Activated CD8-positive, alpha-beta memory T cell treated with anti-CD3 and anti-CD28 coated beads, Interleukin-2, amount 50 U/mL, for 24 hours (primary cell): ENCODE results near the gene CNBP.
"Not testable (repeated sequence)": the region's sequence is repeated elsewhere in the genome, so short reads cannot be mapped to it uniquely, and the experiment has no call there.

Experiments used
- DNase-seq: peaks from one replicate; pipeline ENCODE4 v3.0.0-alpha.2; 2020; ENCODE audit errors: extremely low read depth

CNBP gene

GRCh38 chr3:129183569-129184395 is at the start of gene CNBP:
Gene CNBP (minus strand): TSS chr3:129183896. CDS start chr3:129171757, 12,139 bp downstream.
- peak; percentile 68 for DNase-seq

- DNase-seq = no peak
These were observed 47.8 kb upstream of the CNBP start for GRCh38 chr3:129231331-129232119.

- no peak for DNase-seq
These were observed 46.8 kb upstream of the CNBP start for GRCh38 chr3:129230311-129231019.

GRCh38 chr3:129228891-129229585 is 45.3 kb upstream of the CNBP start:
- no peak for DNase-seq

- no peak for DNase-seq
These were observed 42.7 kb upstream of the CNBP start for GRCh38 chr3:129226374-129226773.

- no peak for DNase-seq
These were observed 41.3 kb upstream of the CNBP start for GRCh38 chr3:129224984-129225393.

GRCh38 chr3:129224387-129224786 is 40.7 kb upstream of the CNBP start:
- not testable (repeated sequence) for DNase-seq

GRCh38 chr3:129218742-129219141 is 35.0 kb upstream of the CNBP start:
- DNase-seq = no peak

- DNase-seq = no peak
These were observed 29.5 kb upstream of the CNBP start for GRCh38 chr3:129213238-129213637.

- no peak for DNase-seq
These were observed 28.1 kb upstream of the CNBP start for GRCh38 chr3:129211772-129212171.

- no peak for DNase-seq
These were observed 27.6 kb upstream of the CNBP start for GRCh38 chr3:129211345-129211744.

- no peak for DNase-seq
These were observed 23.8 kb upstream of the CNBP start for GRCh38 chr3:129207479-129207878.

GRCh38 chr3:129205109-129205832 is 21.6 kb upstream of the CNBP start:
- DNase-seq = no peak

GRCh38 chr3:129204473-129204872 is 20.8 kb upstream of the CNBP start:
- DNase-seq = no peak

- DNase-seq = no peak
These were observed 15.7 kb upstream of the CNBP start for GRCh38 chr3:129199366-129199765.

- DNase-seq = no peak
These were observed 13.6 kb upstream of the CNBP start for GRCh38 chr3:129197321-129197720.

- no peak for DNase-seq
These were observed 12.9 kb upstream of the CNBP start for GRCh38 chr3:129196601-129197000.

GRCh38 chr3:129195731-129196256 is 12.1 kb upstream of the CNBP start:
- DNase-seq = no peak

- DNase-seq = not testable (repeated sequence)
These were observed 6.1 kb upstream of the CNBP start for GRCh38 chr3:129189793-129190192.

- DNase-seq = no peak
These were observed 4.2 kb upstream of the CNBP start for GRCh38 chr3:129187857-129188256.

GRCh38 chr3:129185783-129186182 is 2.1 kb upstream of the CNBP start:
- DNase-seq = no peak
